ENCODE results near the gene CLSTN2.

DNA sequence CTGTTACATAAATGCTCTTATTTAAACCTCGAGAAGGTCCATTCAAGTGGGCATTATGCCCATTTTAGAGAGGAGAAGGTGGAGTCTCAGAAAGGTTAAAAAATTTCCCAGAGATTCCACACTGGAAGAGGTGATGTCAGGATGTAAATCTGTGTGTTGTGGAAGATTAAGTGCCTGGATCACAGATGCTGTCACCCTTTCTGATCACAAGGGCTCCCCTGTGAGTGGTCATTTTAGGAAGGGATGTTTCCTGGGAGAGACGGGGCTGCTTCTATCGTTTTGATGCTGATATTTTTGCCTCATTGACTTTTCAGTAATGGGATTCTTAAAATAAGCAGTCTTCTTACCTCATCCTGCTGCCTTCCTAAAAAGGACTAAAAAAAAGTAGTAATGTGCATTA is 132.5 kb downstream of the CLSTN2 start:
- TF ChIP-seq, protein P1, sequence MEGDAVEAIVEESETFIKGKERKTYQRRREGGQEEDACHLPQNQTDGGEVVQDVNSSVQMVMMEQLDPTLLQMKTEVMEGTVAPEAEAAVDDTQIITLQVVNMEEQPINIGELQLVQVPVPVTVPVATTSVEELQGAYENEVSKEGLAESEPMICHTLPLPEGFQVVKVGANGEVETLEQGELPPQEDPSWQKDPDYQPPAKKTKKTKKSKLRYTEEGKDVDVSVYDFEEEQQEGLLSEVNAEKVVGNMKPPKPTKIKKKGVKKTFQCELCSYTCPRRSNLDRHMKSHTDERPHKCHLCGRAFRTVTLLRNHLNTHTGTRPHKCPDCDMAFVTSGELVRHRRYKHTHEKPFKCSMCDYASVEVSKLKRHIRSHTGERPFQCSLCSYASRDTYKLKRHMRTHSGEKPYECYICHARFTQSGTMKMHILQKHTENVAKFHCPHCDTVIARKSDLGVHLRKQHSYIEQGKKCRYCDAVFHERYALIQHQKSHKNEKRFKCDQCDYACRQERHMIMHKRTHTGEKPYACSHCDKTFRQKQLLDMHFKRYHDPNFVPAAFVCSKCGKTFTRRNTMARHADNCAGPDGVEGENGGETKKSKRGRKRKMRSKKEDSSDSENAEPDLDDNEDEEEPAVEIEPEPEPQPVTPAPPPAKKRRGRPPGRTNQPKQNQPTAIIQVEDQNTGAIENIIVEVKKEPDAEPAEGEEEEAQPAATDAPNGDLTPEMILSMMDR (IDR thresholded peaks at IDR 0.05; ENCODE audit: low read depth, low read length, poor library complexity, severe bottlenecking) = no peak
- TF ChIP-seq EZH2phosphoT487 (IDR thresholded peaks at IDR 0.05; ENCODE audit: borderline replicate concordance, low read length) = no peak

Data from DOHH2 (cell line).